Endodermal cell (in vitro differentiated cells): Measurements from ENCODE around the gene ERCC8. TPM values are rescaled to one million over a fixed set of nuclear protein-coding genes. Genes with fewer than 3 reads are reported as not detected.

Source experiments
- DNase-seq: peaks from one replicate; pipeline ENCODE4 v3.0.0-alpha.2; 2017
- H3K27ac ChIP-seq: 2 replicates; pipeline ENCODE4 v1.5.1; 2013; ENCODE audit warnings: mild to moderate bottlenecking, low read depth, low read length, moderate library complexity
- H3K27me3 ChIP-seq: 2 replicates; pipeline ENCODE4 v1.6.1; 2013; ENCODE audit warnings: mild to moderate bottlenecking, low read length, moderate library complexity; ENCODE audit not compliant: insufficient read depth, control insufficient read depth, poor library complexity, severe bottlenecking
- H3K36me3 ChIP-seq: 2 replicates; pipeline ENCODE4 v1.7.0; 2013; ENCODE audit warnings: mild to moderate bottlenecking, low read length, moderate library complexity; ENCODE audit not compliant: control insufficient read depth, insufficient read depth
- H3K4me1 ChIP-seq: one replicate; pipeline ENCODE4 v1.7.0; 2013; ENCODE audit warnings: low read length; ENCODE audit not compliant: control insufficient read depth, insufficient read depth
- H3K4me3 ChIP-seq: 2 replicates; pipeline ENCODE4 v1.5.1; 2013; ENCODE audit warnings: mild to moderate bottlenecking, low read length, moderate library complexity
- H3K9ac ChIP-seq: 2 replicates; pipeline ENCODE4 v1.6.1; 2013; ENCODE audit warnings: mild to moderate bottlenecking, low read length, moderate library complexity; ENCODE audit not compliant: poor library complexity, severe bottlenecking; ENCODE audit errors: extremely low read depth
- H3K9me3 ChIP-seq: 2 replicates; pipeline ENCODE4 v1.6.1; 2013; ENCODE audit warnings: mild to moderate bottlenecking, low read length, moderate library complexity; ENCODE audit not compliant: control insufficient read depth
- H3K27ac Mint-ChIP-seq: 2 replicates; pipeline ENCODE4 v1.8.0; 2020; ENCODE audit warnings: mixed read lengths
- H3K27me3 Mint-ChIP-seq: 2 replicates; pipeline ENCODE4 v1.8.0; 2021; ENCODE audit warnings: mild to moderate bottlenecking, mixed read lengths; ENCODE audit not compliant: insufficient read depth
- H3K36me3 Mint-ChIP-seq: 2 replicates; pipeline ENCODE4 v1.8.0; 2020; ENCODE audit warnings: low read depth, mixed read lengths
- H3K4me1 Mint-ChIP-seq: 2 replicates; pipeline ENCODE4 v1.8.0; 2020; ENCODE audit warnings: mixed read lengths
- H3K4me3 Mint-ChIP-seq: 2 replicates; pipeline ENCODE4 v1.8.0; 2020; ENCODE audit warnings: mild to moderate bottlenecking, moderate library complexity, mixed read lengths
- H3K9me3 Mint-ChIP-seq: 2 replicates; pipeline ENCODE4 v1.8.0; 2020; ENCODE audit warnings: mild to moderate bottlenecking, mixed read lengths
- WGBS, 2 experiments: methylation state at CpG; one replicate each; pipeline versions ENCODE4 v1.1.5 to v1.1.7; 2013; ENCODE audit warnings: missing lambda C conversion rate in 2 of 2, mixed read lengths in 1 of 2; ENCODE audit not compliant: insufficient coverage in 1 of 2, insufficient read length in 1 of 2; 5-methylcytosine and 5-hydroxymethylcytosine counted together
- total RNA-seq, 2 donors: library from RNA; stranded (reverse); fragmentation: NEBNext Ultra II Directional in 1 of 2; extraction: Animal tissue kit (Norgen Biotek cat#: 25700) in 1 of 2; gene quantifications; 2 replicates in 1 of 2; 3 replicates in 1 of 2; pipeline ENCODE4 v1.2.1, GENCODE V29; 2021
- TF ChIP-seq, protein P1 (sequence below): fragments of 200-600 bp; sonication (generic); conservative IDR thresholded peaks from 2 replicates; pipeline ENCODE4 v1.5.0; 2021; ENCODE audit warnings: antibody characterized with exemption, mild to moderate bottlenecking

Gene ERCC8
- total RNA-seq, 2 donors from 2014 or later = 14.7 to 19.2 TPM

DNA sequence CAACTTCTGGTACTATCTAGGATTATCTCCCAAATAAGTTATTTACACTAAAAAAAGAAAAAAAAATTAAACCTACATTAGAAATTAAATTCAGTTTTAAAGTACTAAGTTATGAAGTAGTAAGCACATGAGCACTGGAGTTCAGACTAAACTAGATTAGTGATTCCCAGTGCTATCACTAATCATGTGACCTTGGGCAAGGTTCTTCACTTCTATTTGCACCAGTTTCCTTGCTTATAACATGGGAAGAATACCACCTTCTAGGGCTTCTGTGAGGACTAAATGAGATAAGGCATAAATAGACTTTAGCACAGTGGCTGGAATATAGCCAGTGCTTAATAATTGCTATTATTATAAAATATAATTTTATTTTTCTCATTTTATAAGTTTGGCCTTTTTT, 111.3 kb downstream of the ERCC8 start:
- no peaks in the 10 kb centered on the region for H3K36me3 Mint-ChIP-seq
- H3K9ac ChIP-seq = no peak overlapping the region
- no peak overlapping the region for H3K27ac ChIP-seq
- H3K27me3 ChIP-seq = no peaks in the 10 kb centered on the region
- H3K36me3 ChIP-seq = no peaks in the 10 kb centered on the region
- H3K9me3 Mint-ChIP-seq = no peaks in the 10 kb centered on the region
- H3K4me1 Mint-ChIP-seq = peaks cover 21% of the 10 kb centered on the region
- no peaks in the 10 kb centered on the region for H3K9me3 ChIP-seq
- H3K4me3 Mint-ChIP-seq = no peak overlapping the region
- TF ChIP-seq, protein P1, sequence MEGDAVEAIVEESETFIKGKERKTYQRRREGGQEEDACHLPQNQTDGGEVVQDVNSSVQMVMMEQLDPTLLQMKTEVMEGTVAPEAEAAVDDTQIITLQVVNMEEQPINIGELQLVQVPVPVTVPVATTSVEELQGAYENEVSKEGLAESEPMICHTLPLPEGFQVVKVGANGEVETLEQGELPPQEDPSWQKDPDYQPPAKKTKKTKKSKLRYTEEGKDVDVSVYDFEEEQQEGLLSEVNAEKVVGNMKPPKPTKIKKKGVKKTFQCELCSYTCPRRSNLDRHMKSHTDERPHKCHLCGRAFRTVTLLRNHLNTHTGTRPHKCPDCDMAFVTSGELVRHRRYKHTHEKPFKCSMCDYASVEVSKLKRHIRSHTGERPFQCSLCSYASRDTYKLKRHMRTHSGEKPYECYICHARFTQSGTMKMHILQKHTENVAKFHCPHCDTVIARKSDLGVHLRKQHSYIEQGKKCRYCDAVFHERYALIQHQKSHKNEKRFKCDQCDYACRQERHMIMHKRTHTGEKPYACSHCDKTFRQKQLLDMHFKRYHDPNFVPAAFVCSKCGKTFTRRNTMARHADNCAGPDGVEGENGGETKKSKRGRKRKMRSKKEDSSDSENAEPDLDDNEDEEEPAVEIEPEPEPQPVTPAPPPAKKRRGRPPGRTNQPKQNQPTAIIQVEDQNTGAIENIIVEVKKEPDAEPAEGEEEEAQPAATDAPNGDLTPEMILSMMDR = no peak
- H3K4me3 ChIP-seq = no peak overlapping the region
- H3K27ac Mint-ChIP-seq = no peak overlapping the region
- H3K27me3 Mint-ChIP-seq = no peaks in the 10 kb centered on the region
- H3K4me1 ChIP-seq = peaks cover 10% of the 10 kb centered on the region
- DNase-seq = no peak

DNA sequence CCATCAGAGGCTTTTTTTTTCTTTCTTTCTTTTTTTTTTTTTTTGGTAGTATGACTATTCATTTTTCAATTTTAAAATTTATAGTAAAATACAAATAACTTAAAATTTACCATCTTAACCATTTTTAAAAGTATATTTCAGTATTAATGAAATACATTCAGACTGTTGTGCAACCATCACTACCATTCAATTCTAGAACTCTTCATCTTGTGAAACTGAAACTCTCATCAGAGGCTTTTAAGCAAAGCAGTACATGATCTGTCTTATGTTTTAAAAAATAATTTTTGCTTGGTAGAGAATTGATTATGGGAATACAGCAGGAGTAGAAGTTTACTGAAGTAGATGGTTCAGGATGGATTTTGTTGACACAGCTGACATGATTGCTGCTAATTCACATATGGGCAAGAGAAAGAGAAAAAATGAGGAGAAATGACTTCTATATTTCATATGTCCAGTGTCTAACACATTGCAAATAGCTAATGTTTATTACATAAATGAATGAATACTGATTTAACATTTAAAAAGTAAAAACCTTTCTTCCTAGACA, 114.2 kb downstream of the ERCC8 start:
- Mint-ChIP-seq H3K4me3 (no peak overlapping the region), H3K36me3 (no peaks in the 10 kb centered on the region), H3K4me1 (peaks cover 4% of the 10 kb centered on the region), H3K9me3 (no peaks in the 10 kb centered on the region), H3K27ac (no peak overlapping the region), H3K27me3 (no peaks in the 10 kb centered on the region)
- TF ChIP-seq, protein P1 = no peak
- H3K4me1 ChIP-seq = no peaks in the 10 kb centered on the region
- no peaks in the 10 kb centered on the region for H3K36me3 ChIP-seq
- H3K27me3 ChIP-seq = no peaks in the 10 kb centered on the region
- no peak overlapping the region for H3K9ac ChIP-seq
- DNase-seq = no peak
- H3K4me3 ChIP-seq = no peak overlapping the region
- H3K9me3 ChIP-seq = no peaks in the 10 kb centered on the region
- no peak overlapping the region for H3K27ac ChIP-seq

DNA sequence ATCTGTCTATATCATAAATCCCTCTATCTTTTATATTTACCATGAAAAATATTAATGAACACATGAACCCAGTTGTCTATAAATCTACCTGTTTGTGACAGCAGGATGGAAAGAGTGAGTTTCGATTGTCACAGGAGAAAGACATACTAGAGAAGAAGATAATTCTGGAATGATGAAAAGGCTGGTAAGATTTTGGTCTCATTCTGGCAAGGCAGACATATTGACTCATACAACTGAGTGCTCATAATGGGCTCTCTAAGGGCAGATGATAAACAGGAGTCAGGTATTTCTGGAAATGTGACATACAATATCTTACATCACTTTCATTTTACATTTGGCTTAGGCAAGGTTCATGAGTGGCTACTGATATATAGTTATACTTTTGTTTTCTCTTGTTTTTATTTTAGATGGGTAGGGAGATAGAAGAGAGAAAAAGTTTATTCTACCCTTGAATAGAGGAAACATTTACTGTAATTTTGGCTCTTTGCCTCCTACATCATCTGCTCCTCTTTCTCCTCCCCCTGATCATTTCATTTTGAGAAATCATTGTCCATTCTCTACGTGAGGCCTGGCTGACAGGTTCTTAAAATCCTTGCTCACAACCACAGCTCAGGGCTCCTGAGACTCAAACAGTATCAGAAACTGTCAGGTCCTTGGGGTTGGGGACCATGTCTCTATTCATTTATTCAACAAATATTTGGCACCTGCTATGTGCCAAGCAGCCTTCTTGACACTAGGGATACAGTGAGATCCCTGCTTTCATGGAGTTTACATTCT, 115.2 kb downstream of the ERCC8 start:
- no peak overlapping the region for H3K4me3 Mint-ChIP-seq
- H3K36me3 ChIP-seq = no peaks in the 10 kb centered on the region
- DNase-seq = no peak
- 86 to 100% methylated on average over 2 of the region's 2 CpGs for WGBS, 2 experiments
- no peak overlapping the region for H3K9ac ChIP-seq
- no peaks in the 10 kb centered on the region for H3K27me3 Mint-ChIP-seq
- H3K27me3 ChIP-seq = no peaks in the 10 kb centered on the region
- H3K4me3 ChIP-seq = no peak overlapping the region
- H3K9me3 ChIP-seq = no peaks in the 10 kb centered on the region
- H3K36me3 Mint-ChIP-seq = no peaks in the 10 kb centered on the region
- H3K4me1 ChIP-seq = no peaks in the 10 kb centered on the region
- no peak overlapping the region for H3K27ac Mint-ChIP-seq
- H3K9me3 Mint-ChIP-seq = no peaks in the 10 kb centered on the region
- H3K27ac ChIP-seq = no peak overlapping the region
- peaks cover 4% of the 10 kb centered on the region for H3K4me1 Mint-ChIP-seq
- TF ChIP-seq, protein P1 = no peak
